B cell (primary cell): ENCODE results near the gene L2HGDH. TPM values are rescaled to one million over a fixed set of nuclear protein-coding genes. Genes with fewer than 3 reads are reported as not detected.

Experiments
- ATAC-seq: fragments of 200-7000 bp; cut with Tn5 transposase; one replicate; pipeline ENCODE4 v1.10.0; 2021; ENCODE audit warnings: low read depth, mild to moderate bottlenecking, moderate number of reproducible peaks, moderate library complexity
- CTCF ChIA-PET: fragments of 350-600 bp; sonication (Branson Sonifier 250); formaldehyde crosslinking; loops from one replicate; lab custom pipeline; 2021; ENCODE audit warnings: antibody characterized with exemption, inconsistent platforms; lab: Charles Lee
- POLR2A ChIA-PET: fragments of 350-600 bp; sonication (Branson Sonifier 250); formaldehyde crosslinking; loops from one replicate; lab custom pipeline; 2021; ENCODE audit warnings: antibody characterized with exemption; lab: Charles Lee
- DNase-seq: peaks from one replicate; pipeline ENCODE4 v3.0.0; 2013
- H2AFZ ChIP-seq: 2 replicates; pipeline ENCODE4 v1.6.1; 2012; ENCODE audit warnings: mild to moderate bottlenecking, low read depth, low read length; ENCODE audit not compliant: insufficient read depth, poor library complexity, severe bottlenecking
- H3K27ac ChIP-seq, 2 donors: 1 replicate in 1 of 2; 2 replicates in 1 of 2; pipeline ENCODE4 v1.5.1; 2012 to 2013; ENCODE audit warnings: low read length in 2 of 2, mild to moderate bottlenecking in 2 of 2, moderate library complexity in 1 of 2
- H3K27me3 ChIP-seq, 4 experiments: fragments of 200-600 bp in 1 of 4; sonication (generic) in 1 of 4; replicated peaks in 1 of 4; 1 replicate in 2 of 4; 2 replicates in 2 of 4; pipeline versions ENCODE4 v1.6.1 to v1.7.0; 2013 to 2016; ENCODE audit warnings: low read length in 3 of 4, mild to moderate bottlenecking in 2 of 4, mixed read lengths in 1 of 4, moderate library complexity in 1 of 4; ENCODE audit not compliant: insufficient read depth in 4 of 4, control insufficient read depth in 3 of 4; ENCODE audit errors: control extremely low read depth in 1 of 4
- H3K36me3 ChIP-seq, 2 experiments: replicated peaks in 1 of 2; 1 replicate in 1 of 2; 2 replicates in 1 of 2; pipeline versions ENCODE4 v1.6.1 to v1.7.1; 2013; ENCODE audit warnings: low read length in 1 of 2; ENCODE audit not compliant: insufficient read depth in 2 of 2, control insufficient read depth in 1 of 2; ENCODE audit errors: control extremely low read depth in 1 of 2, extremely low read depth in 1 of 2
- H3K4me1 ChIP-seq, 2 donors: fragments of 200-600 bp in 1 of 2; sonication (generic) in 1 of 2; 1 replicate in 1 of 2; 2 replicates in 1 of 2; pipeline versions ENCODE4 v1.5.1 to v1.6.1; 2013 to 2017; ENCODE audit warnings: low read length in 2 of 2; ENCODE audit not compliant: control insufficient read depth in 2 of 2, insufficient read depth in 2 of 2
- H3K4me2 ChIP-seq: replicated peaks from 2 replicates; pipeline ENCODE3; 2012; ENCODE audit warnings: mild to moderate bottlenecking, low read depth, low read length; ENCODE audit not compliant: poor library complexity, severe bottlenecking
- H3K4me3 ChIP-seq, 5 experiments: fragments of 200-600 bp in 1 of 5; sonication (generic) in 1 of 5; 1 replicate in 3 of 5; 2 replicates in 2 of 5; pipeline versions ENCODE4 v1.5.1 to v1.7.0; 2011 to 2016; ENCODE audit warnings: low read length in 4 of 5, mild to moderate bottlenecking in 4 of 5, low read depth in 2 of 5, control low read depth in 1 of 5, moderate library complexity in 1 of 5; ENCODE audit not compliant: insufficient read depth in 1 of 5; ENCODE audit errors: control extremely low read depth in 1 of 5, extremely low read depth in 1 of 5
- H3K79me2 ChIP-seq: fragments of 200-600 bp; sonication (generic); one replicate; pipeline ENCODE4 v1.6.0; 2016; ENCODE audit warnings: low read length; ENCODE audit not compliant: control insufficient read depth, insufficient read depth
- H3K9ac ChIP-seq: fragments of 200-600 bp; sonication (generic); 2 replicates; pipeline ENCODE4 v1.6.1; 2017; ENCODE audit warnings: mild to moderate bottlenecking, low read length, moderate library complexity
- H3K9me3 ChIP-seq, 3 donors: one replicate each; pipeline versions ENCODE4 v1.6.1 to v1.7.1; 2013; ENCODE audit warnings: low read length in 2 of 3; ENCODE audit not compliant: control insufficient read depth in 2 of 3, insufficient read depth in 1 of 3; ENCODE audit errors: control extremely low read depth in 1 of 3
- H4K20me1 ChIP-seq: 2 replicates; pipeline ENCODE4 v1.6.0; 2012; ENCODE audit warnings: mild to moderate bottlenecking, low read length; ENCODE audit not compliant: insufficient read depth, control insufficient read depth, poor library complexity, severe bottlenecking
- H3K27ac Mint-ChIP-seq: one replicate; pipeline ENCODE4 v1.8.0; 2021; ENCODE audit warnings: mixed read lengths
- H3K27me3 Mint-ChIP-seq: one replicate; pipeline ENCODE4 v1.8.0; 2021; ENCODE audit warnings: mixed read lengths
- H3K4me1 Mint-ChIP-seq: one replicate; pipeline ENCODE4 v1.8.0; 2021; ENCODE audit warnings: mixed read lengths
- H3K4me3 Mint-ChIP-seq: one replicate; pipeline ENCODE4 v1.8.0; 2021; ENCODE audit warnings: mixed read lengths
- H3K9me3 Mint-ChIP-seq: one replicate; pipeline ENCODE4 v1.8.0; 2022; ENCODE audit warnings: mixed read lengths; ENCODE audit not compliant: insufficient read depth
- EZH2 ChIP-seq: IDR thresholded peaks from 2 replicates; pipeline ENCODE4 v1.6.1; 2012; ENCODE audit warnings: borderline replicate concordance, low read depth, mild to moderate bottlenecking, moderate library complexity, low read length; ENCODE audit not compliant: insufficient read depth, poor library complexity, severe bottlenecking
- WGBS: methylation state at CpG from one replicate; pipeline ENCODE4 v1.1.5; 2013; ENCODE audit warnings: missing lambda C conversion rate; ENCODE audit not compliant: insufficient coverage; 5-methylcytosine and 5-hydroxymethylcytosine counted together
- intact Hi-C: fragments of 100-400 bp; cut with micrococcal nuclease; formaldehyde crosslinking; loops from one replicate; pipeline ENCODE4 v1.10.0; 2022
- polyA plus RNA-seq: library from polyadenylated mRNA; depleted of rRNA; stranded (reverse); fragments of >200 nt; gene quantifications from 2 replicates; pipeline ENCODE4 v1.2.3, GENCODE V29; 2012
- total RNA-seq, 2 donors: library from RNA; stranded (reverse); fragments of 120-200 nt in 1 of 2; gene quantifications; 1 replicate in 1 of 2; 2 replicates in 1 of 2; pipeline versions ENCODE4 v1.2.3 to v1.2.4, GENCODE V29; 2013 to 2022
- TF ChIP-seq, protein P1 (sequence below): fragments of 200-600 bp; IDR thresholded peaks from one replicate; pipeline ENCODE4 v1.8.0; 2022; ENCODE audit warnings: antibody characterized with exemption, mild to moderate bottlenecking

L2HGDH gene
- total and polyA plus RNA-seq, 2 donors (not counting 1 experiment from before 2014, with no cell fraction given), result 1.1 to 5.5 TPM

DNA sequence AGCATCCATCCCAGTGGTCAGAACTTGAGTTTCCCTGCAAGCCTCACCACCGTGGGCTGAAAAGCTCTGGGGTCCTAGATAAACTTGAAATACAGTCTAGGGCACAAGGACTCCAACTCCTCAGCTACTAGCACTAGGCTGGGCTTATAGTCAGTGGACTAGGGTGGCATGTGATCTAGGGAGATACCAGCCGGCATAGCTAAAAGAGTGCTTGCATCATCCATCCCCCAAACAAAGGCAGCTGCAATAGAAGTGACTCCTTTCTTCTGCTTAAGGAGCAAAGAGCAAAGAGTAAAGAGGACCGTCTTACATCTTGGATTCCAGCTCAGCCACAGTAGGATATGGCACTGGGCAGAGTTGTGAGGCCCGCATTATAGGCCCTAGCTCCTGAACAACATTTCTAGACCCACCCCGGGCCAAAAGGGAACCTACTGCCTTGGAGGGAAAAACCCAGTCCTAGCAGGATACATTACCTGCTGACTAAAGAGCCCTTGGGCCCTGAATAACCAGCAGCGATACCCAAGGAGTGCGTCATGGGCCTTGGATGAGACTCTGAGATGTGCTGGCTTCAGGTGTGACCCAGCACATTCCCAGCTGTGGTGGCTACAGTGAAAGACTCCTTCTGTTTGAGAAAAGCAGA is 62.8 kb downstream of the L2HGDH start:
- H3K27me3 ChIP-seq, result no peaks in the 10 kb centered on the region
- no peak overlapping the region for H2AFZ ChIP-seq
- intact Hi-C loops, result no loop called here
- H3K9me3 Mint-ChIP-seq, result peaks cover 4% of the 10 kb centered on the region
- H3K27ac ChIP-seq, result no peak overlapping the region
- no peaks in the 10 kb centered on the region for H3K36me3 ChIP-seq
- TF ChIP-seq EZH2, result no peak
- TF ChIP-seq, protein P1, sequence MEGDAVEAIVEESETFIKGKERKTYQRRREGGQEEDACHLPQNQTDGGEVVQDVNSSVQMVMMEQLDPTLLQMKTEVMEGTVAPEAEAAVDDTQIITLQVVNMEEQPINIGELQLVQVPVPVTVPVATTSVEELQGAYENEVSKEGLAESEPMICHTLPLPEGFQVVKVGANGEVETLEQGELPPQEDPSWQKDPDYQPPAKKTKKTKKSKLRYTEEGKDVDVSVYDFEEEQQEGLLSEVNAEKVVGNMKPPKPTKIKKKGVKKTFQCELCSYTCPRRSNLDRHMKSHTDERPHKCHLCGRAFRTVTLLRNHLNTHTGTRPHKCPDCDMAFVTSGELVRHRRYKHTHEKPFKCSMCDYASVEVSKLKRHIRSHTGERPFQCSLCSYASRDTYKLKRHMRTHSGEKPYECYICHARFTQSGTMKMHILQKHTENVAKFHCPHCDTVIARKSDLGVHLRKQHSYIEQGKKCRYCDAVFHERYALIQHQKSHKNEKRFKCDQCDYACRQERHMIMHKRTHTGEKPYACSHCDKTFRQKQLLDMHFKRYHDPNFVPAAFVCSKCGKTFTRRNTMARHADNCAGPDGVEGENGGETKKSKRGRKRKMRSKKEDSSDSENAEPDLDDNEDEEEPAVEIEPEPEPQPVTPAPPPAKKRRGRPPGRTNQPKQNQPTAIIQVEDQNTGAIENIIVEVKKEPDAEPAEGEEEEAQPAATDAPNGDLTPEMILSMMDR, result no peak
- H3K9ac ChIP-seq, result no peak overlapping the region
- H3K4me3 Mint-ChIP-seq, result no peak overlapping the region
- H3K4me1 Mint-ChIP-seq, result no peaks in the 10 kb centered on the region
- DNase-seq (no peak), ATAC-seq (no peak)
- ChIA-PET CTCF (no interaction called here), POLR2A (no interaction called here)
- no peaks in the 10 kb centered on the region for H3K9me3 ChIP-seq
- H3K4me2 ChIP-seq, result no peak overlapping the region
- no peak overlapping the region for H3K27ac Mint-ChIP-seq
- H3K79me2 ChIP-seq, result no peaks in the 10 kb centered on the region
- H3K4me3 ChIP-seq, result no peak overlapping the region
- 87% methylated on average over 5 of the region's 7 CpGs for WGBS
- no peaks in the 10 kb centered on the region for H3K4me1 ChIP-seq
- H3K27me3 Mint-ChIP-seq, result no peaks in the 10 kb centered on the region
- H4K20me1 ChIP-seq, result no peaks in the 10 kb centered on the region

DNA sequence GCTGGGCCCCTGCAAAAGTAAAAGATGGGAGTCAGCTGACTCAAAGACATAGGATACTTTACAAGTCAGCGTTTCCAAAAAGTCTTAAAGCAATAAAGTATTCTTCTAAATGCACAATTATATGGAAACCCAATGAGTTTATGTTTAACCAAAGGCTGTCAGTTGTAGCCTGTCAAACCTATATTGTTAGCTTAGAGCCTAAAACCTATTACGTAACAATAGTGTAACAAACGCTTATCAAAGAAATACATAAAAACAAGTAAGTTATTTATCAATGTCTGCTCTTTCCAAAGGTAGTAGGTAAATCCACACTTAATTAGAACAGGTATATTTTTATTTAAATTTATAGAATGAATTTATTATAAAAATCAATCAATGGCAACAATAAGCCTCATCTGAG is 64.8 kb downstream of the L2HGDH start:
- no peaks in the 10 kb centered on the region for H3K4me1 Mint-ChIP-seq
- ATAC-seq (no peak), DNase-seq (no peak)
- Histone ChIP-seq H3K27ac (no peak overlapping the region), H2AFZ (no peak overlapping the region), H3K4me2 (no peak overlapping the region), H3K9me3 (no peaks in the 10 kb centered on the region), H4K20me1 (no peaks in the 10 kb centered on the region), H3K27me3 (no peaks in the 10 kb centered on the region), H3K4me3 (no peak overlapping the region), H3K9ac (no peak overlapping the region), H3K4me1 (no peaks in the 10 kb centered on the region), H3K36me3 (no peaks in the 10 kb centered on the region), H3K79me2 (no peaks in the 10 kb centered on the region)
- ChIA-PET CTCF (interaction anchor here (1.0 to 1.8 kb wide), 3 partner anchors 9 to 385 kb away, joined by 3 to 4 read pairs (median 4); no protein-coding TSS in a partner anchor), POLR2A (no interaction called here)
- TF ChIP-seq EZH2, result no peak
- TF ChIP-seq, protein P1, result no peak
- no peak overlapping the region for H3K27ac Mint-ChIP-seq
- H3K27me3 Mint-ChIP-seq, result no peaks in the 10 kb centered on the region
- H3K4me3 Mint-ChIP-seq, result no peak overlapping the region
- H3K9me3 Mint-ChIP-seq, result no peaks in the 10 kb centered on the region
- intact Hi-C loops, result no loop called here
- WGBS, result no CpG with 5 or more reads among the region's 3 CpGs
